HepG2 (cell line): Measurements from ENCODE around the gene LRRC3. TPM values are rescaled to one million over a fixed set of nuclear protein-coding genes. Genes with fewer than 3 reads are reported as not detected.
A peak's percentile ranks its signal among the peaks of the same experiment; 100 is the strongest.

Experiments used
- BCL6 ChIP-seq: IDR thresholded peaks from 2 replicates; pipeline ENCODE4 v1.6.1; 2016; ENCODE audit warnings: missing genetic modification reagents, missing compliant biosample characterization
- CBFB ChIP-seq: sonication (generic); formaldehyde crosslinking; IDR thresholded peaks from 2 replicates; pipeline ENCODE4 v1.4.0; 2020; ENCODE audit warnings: missing genetic modification reagents
- CC2D1A ChIP-seq: sonication (generic); formaldehyde crosslinking; IDR thresholded peaks from 2 replicates; pipeline ENCODE4 v1.8.1; 2023; ENCODE audit warnings: mild to moderate bottlenecking, missing genetic modification reagents
- ETV5 ChIP-seq: IDR thresholded peaks from 2 replicates; pipeline ENCODE4 v1.6.1; 2018; ENCODE audit warnings: missing biosample characterization, missing genetic modification reagents, inconsistent platforms, borderline replicate concordance
- FOXP4 ChIP-seq: sonication (generic); formaldehyde crosslinking; IDR thresholded peaks from 2 replicates; pipeline ENCODE4 v1.4.0; 2020; ENCODE audit warnings: missing genetic modification reagents
- HNF4A ChIP-seq: sonication (generic); formaldehyde crosslinking; IDR thresholded peaks from 2 replicates; pipeline ENCODE4 v1.4.0; 2020; ENCODE audit warnings: missing genetic modification reagents
- KLF6 ChIP-seq: IDR thresholded peaks from 2 replicates; pipeline ENCODE4 v1.8.0; 2016; ENCODE audit warnings: missing biosample characterization, missing genetic modification reagents
- LRRFIP1 ChIP-seq: sonication (generic); formaldehyde crosslinking; conservative IDR thresholded peaks from 2 replicates; pipeline ENCODE4 v1.4.0; 2020; ENCODE audit warnings: missing genetic modification reagents
- MEIS1 ChIP-seq: sonication (generic); formaldehyde crosslinking; IDR thresholded peaks from 2 replicates; pipeline ENCODE4 v1.9.0; 2021; ENCODE audit warnings: mild to moderate bottlenecking, missing genetic modification reagents, moderate library complexity, borderline replicate concordance
- NKX3-1 ChIP-seq: sonication (generic); formaldehyde crosslinking; IDR thresholded peaks from 2 replicates; pipeline ENCODE4 v1.5.0; 2020; ENCODE audit warnings: missing genetic modification reagents
- SOX6 ChIP-seq, 2 experiments: fragments of 450-650 bp in 1 of 2; sonication (generic) in 1 of 2; formaldehyde crosslinking in 1 of 2; IDR thresholded peaks; 2 replicates each; pipeline versions ENCODE4 v1.4.0 to v1.6.1; 2017 to 2020; ENCODE audit warnings: antibody characterized with exemption in 1 of 2, mild to moderate bottlenecking in 1 of 2, missing genetic modification reagents in 1 of 2
- ZBTB7B ChIP-seq: sonication (generic); formaldehyde crosslinking; IDR thresholded peaks from 2 replicates; pipeline ENCODE4 v1.4.0; 2020; ENCODE audit warnings: missing genetic modification reagents
- ZNF251 ChIP-seq: sonication (generic); formaldehyde crosslinking; IDR thresholded peaks from 2 replicates; pipeline ENCODE4 v1.9.0; 2021; ENCODE audit warnings: mild to moderate bottlenecking, missing genetic modification reagents
- ZNF280B ChIP-seq: sonication (generic); formaldehyde crosslinking; IDR thresholded peaks from 2 replicates; pipeline ENCODE4 v1.5.0; 2020; ENCODE audit warnings: missing genetic modification reagents, mild to moderate bottlenecking, borderline replicate concordance
- ZNF557 ChIP-seq: sonication (generic); formaldehyde crosslinking; IDR thresholded peaks from 2 replicates; pipeline ENCODE4 v1.4.0; 2020; ENCODE audit warnings: missing genetic modification reagents
- ZNF800 ChIP-seq: sonication (generic); formaldehyde crosslinking; IDR thresholded peaks from 2 replicates; pipeline ENCODE4 v1.4.0; 2020; ENCODE audit warnings: missing genetic modification reagents
- polyA plus RNA-seq, 8 experiments: library from polyadenylated mRNA; depleted of rRNA in 3 of 8; stranded (reverse) in 7 of 8; unstranded in 1 of 8; fragments of >200 nt; fragmentation: Illumina TruSeq in 4 of 8; extraction: Trizol in 4 of 8; gene quantifications; 2 replicates each; pipeline versions ENCODE4 v1.2.1 to v1.2.3, GENCODE V29; 2011 to 2016; ENCODE audit warnings: low read depth in 4 of 8, missing spikeins in 1 of 8, mixed read lengths in 1 of 8; ENCODE audit not compliant: insufficient read depth in 1 of 8
- total RNA-seq, 5 experiments: library from RNA; depleted of rRNA; stranded (reverse); fragments of >200 nt; fragmentation: Illumina TruSeq; extraction: Trizol; gene quantifications; 2 replicates each; pipeline ENCODE4 v1.2.3, GENCODE V29; 2016; ENCODE audit warnings: low read depth in 1 of 5
- TF ChIP-seq, protein P1 (sequence below): IDR thresholded peaks from 2 replicates; pipeline ENCODE4 v1.6.1; 2016; ENCODE audit warnings: control low read depth

LRRC3 gene
- total and polyA plus RNA-seq, 2 of the 13 experiments (the other 11 are each of a cell fraction or from before 2014, with no cell fraction given), result 4.8 to 16.5 TPM

DNA sequence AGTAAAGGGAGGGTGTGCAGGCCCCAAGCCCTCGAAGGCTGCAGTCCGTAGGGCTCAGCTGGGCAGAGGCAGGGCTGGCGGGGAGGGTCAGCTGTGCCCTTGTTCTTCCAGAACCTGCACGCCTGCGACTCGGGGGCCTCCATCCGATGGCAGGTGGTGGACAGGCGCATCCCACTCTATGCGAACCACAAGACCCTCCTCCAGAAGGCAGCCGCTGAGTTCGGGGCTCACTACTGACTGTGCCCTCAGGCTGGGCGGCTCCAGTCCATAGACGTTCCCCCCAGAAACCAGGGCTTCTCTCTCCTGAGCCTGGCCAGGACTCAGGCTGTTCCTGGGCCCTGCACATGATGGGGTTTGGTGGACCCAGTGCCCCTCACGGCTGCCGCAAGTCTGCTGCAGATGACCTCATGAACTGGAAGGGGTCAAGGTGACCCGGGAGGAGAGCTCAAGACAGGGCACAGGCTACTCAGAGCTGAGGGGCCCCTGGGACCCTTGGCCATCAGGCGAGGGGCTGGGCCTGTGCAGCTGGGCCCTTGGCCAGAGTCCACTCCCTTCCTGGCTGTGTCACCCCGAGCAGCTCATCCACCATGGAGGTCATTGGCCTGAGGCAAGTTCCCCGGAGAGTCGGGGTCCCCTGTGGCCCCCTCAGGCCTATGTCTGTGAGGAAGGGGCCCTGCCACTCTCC, 13.6 kb upstream of the LRRC3 start (continued):
- TF ChIP-seq LRRFIP1 (CRISPR knock-in tag) (no peak), NKX3-1 (CRISPR knock-in tag) (no peak), ZNF557 (CRISPR knock-in tag) (no peak), ZNF800 (CRISPR knock-in tag) (no peak), BCL6 (CRISPR knock-in tag) (no peak), ZBTB7B (CRISPR knock-in tag) (no peak), FOXP4 (CRISPR knock-in tag) (no peak), CC2D1A (no peak), HNF4A (CRISPR knock-in tag) (peak; percentile 24; the same call in 1 of the 2 replicates), ZNF251 (CRISPR knock-in tag) (no peak), SOX6 (IDR thresholded peaks at IDR 0.05) (no peak), SOX6 (CRISPR knock-in tag; IDR thresholded peaks at IDR 0.05) (no peak), ETV5 (CRISPR knock-in tag) (no peak), MEIS1 (CRISPR knock-in tag) (no peak), CBFB (CRISPR knock-in tag) (no peak), ZNF280B (no peak), KLF6 (CRISPR knock-in tag) (no peak)
- TF ChIP-seq, protein P1, sequence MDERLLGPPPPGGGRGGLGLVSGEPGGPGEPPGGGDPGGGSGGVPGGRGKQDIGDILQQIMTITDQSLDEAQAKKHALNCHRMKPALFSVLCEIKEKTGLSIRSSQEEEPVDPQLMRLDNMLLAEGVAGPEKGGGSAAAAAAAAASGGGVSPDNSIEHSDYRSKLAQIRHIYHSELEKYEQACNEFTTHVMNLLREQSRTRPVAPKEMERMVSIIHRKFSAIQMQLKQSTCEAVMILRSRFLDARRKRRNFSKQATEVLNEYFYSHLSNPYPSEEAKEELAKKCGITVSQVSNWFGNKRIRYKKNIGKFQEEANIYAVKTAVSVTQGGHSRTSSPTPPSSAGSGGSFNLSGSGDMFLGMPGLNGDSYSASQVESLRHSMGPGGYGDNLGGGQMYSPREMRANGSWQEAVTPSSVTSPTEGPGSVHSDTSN (CRISPR knock-in tag), result no peak
